ENCODE results near the gene TTC14.

DNA sequence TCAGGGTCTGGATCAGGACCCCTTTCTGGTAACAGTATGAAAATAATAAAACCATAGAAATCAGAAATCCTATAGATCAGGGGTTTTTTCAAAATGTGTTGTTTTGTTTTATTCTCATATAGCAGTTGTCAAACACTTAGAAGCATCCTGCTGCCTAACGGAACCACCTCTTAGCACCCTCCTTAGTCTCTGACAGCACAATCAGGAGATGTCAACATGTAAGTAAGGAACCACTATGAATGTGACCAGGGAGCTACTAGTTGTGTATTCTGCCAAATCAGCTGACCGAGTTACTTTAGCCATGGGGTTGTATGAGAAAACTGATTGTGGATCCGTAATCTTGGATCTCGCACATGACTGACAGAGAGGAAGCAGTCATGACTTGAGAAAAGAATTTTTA is 55.1 kb downstream of the TTC14 start:
- TF ChIP-seq POLR2A (IDR thresholded peaks at IDR 0.05; ENCODE audit: borderline replicate concordance, extremely low read depth, insufficient read depth, insufficient read length) (no peak), RAD21 (IDR thresholded peaks at IDR 0.05; ENCODE audit: low read depth) (no peak), TCF7L2 (IDR thresholded peaks at IDR 0.05; ENCODE audit: borderline replicate concordance, extremely low read depth, insufficient read depth, insufficient read length) (no peak), EGR1 (IDR thresholded peaks at IDR 0.05; ENCODE audit: low read depth) (no peak), CEBPB (IDR thresholded peaks at IDR 0.05; ENCODE audit: low read depth) (no peak), SP1 (IDR thresholded peaks at IDR 0.05; ENCODE audit: low read depth) (no peak), YY1 (IDR thresholded peaks at IDR 0.05; ENCODE audit: extremely low read depth, insufficient replicate concordance, low read depth, low read length) (no peak)
- TF ChIP-seq, protein P1, sequence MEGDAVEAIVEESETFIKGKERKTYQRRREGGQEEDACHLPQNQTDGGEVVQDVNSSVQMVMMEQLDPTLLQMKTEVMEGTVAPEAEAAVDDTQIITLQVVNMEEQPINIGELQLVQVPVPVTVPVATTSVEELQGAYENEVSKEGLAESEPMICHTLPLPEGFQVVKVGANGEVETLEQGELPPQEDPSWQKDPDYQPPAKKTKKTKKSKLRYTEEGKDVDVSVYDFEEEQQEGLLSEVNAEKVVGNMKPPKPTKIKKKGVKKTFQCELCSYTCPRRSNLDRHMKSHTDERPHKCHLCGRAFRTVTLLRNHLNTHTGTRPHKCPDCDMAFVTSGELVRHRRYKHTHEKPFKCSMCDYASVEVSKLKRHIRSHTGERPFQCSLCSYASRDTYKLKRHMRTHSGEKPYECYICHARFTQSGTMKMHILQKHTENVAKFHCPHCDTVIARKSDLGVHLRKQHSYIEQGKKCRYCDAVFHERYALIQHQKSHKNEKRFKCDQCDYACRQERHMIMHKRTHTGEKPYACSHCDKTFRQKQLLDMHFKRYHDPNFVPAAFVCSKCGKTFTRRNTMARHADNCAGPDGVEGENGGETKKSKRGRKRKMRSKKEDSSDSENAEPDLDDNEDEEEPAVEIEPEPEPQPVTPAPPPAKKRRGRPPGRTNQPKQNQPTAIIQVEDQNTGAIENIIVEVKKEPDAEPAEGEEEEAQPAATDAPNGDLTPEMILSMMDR (IDR thresholded peaks at IDR 0.05 in 2 of 3, conservative IDR thresholded peaks at IDR 0.05 in 1 of 3; ENCODE audit: borderline replicate concordance in 1 of 3, insufficient read depth in 1 of 3, low read depth in 2 of 3, low read length in 2 of 3): no peak
- TF ChIP-seq, protein P2, sequence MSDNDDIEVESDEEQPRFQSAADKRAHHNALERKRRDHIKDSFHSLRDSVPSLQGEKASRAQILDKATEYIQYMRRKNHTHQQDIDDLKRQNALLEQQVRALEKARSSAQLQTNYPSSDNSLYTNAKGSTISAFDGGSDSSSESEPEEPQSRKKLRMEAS (IDR thresholded peaks at IDR 0.05): no peak
